GM06990 (cell line): Measurements from ENCODE around the gene PLCG2.

Experiments used
- DNase-seq: peaks from one replicate; pipeline ENCODE4 v3.0.0-alpha.2; 2011; ENCODE audit not compliant: insufficient read length; ENCODE audit errors: extremely low read depth
- H3K27me3 ChIP-seq: replicated peaks from 2 replicates; pipeline ENCODE4 v1.6.0; 2011; ENCODE audit warnings: low read length; ENCODE audit not compliant: control insufficient read depth, insufficient read depth
- H3K36me3 ChIP-seq: 2 replicates; pipeline ENCODE4 v1.5.1; 2011; ENCODE audit warnings: low read length; ENCODE audit not compliant: control insufficient read depth, insufficient read depth
- H3K4me3 ChIP-seq: replicated peaks from 2 replicates; pipeline ENCODE4 v1.5.1; 2011; ENCODE audit warnings: low read depth, mild to moderate bottlenecking, control low read depth, low read length
- TF ChIP-seq, protein P1 (sequence below): IDR thresholded peaks from 2 replicates; pipeline ENCODE4 v1.5.1; 2011; ENCODE audit warnings: low read length, control low read depth, mild to moderate bottlenecking, inconsistent platforms; ENCODE audit not compliant: insufficient read depth, poor library complexity, severe bottlenecking

The PLCG2 gene

DNA sequence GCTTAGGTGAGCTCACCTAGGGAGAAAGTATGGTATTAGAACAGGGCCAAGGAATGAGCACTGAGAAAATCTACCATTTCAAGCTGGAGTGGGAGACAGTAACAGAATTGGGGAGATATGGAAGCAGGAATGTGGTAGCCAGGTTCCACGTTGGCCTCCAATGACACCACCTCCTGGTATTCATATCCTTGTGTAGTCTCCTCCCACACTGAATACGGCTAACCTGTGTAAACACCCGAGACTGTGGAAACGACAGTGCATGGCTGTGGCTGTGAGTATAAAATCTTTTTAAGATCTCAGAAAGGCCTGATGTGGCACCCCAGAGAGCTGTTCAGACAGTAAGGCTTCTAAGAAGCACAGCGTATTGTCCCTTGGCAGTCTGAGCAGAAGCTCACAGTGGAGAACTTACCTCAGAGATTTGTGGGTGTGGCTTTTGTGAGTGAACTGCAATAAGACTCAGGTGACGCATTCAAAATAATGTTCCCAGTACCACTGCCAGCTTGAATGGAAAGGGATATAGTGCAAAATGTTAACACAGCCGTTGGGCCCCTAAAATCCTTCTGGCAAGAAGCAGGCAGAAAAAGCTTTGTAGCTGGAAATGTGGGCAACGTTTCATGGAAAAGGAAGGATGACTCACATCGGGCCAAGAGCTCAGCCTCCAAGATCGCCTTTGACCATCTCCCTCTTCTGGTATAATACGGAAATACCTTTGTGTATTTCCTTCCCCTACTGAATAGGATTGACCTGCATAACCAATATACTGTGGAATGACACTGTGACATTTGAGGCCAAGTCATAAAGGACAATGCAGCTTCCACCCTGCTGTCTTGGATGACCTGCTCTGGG is 217.8 kb downstream of the PLCG2 start:
- TF ChIP-seq, protein P1, sequence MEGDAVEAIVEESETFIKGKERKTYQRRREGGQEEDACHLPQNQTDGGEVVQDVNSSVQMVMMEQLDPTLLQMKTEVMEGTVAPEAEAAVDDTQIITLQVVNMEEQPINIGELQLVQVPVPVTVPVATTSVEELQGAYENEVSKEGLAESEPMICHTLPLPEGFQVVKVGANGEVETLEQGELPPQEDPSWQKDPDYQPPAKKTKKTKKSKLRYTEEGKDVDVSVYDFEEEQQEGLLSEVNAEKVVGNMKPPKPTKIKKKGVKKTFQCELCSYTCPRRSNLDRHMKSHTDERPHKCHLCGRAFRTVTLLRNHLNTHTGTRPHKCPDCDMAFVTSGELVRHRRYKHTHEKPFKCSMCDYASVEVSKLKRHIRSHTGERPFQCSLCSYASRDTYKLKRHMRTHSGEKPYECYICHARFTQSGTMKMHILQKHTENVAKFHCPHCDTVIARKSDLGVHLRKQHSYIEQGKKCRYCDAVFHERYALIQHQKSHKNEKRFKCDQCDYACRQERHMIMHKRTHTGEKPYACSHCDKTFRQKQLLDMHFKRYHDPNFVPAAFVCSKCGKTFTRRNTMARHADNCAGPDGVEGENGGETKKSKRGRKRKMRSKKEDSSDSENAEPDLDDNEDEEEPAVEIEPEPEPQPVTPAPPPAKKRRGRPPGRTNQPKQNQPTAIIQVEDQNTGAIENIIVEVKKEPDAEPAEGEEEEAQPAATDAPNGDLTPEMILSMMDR: no peak
- H3K36me3 ChIP-seq: peaks cover 2% of the 10 kb centered on the region; the same call in 1 of the 2 replicates
- H3K27me3 ChIP-seq: no peaks in the 10 kb centered on the region
- no peak for DNase-seq
- H3K4me3 ChIP-seq: no peak overlapping the region

DNA sequence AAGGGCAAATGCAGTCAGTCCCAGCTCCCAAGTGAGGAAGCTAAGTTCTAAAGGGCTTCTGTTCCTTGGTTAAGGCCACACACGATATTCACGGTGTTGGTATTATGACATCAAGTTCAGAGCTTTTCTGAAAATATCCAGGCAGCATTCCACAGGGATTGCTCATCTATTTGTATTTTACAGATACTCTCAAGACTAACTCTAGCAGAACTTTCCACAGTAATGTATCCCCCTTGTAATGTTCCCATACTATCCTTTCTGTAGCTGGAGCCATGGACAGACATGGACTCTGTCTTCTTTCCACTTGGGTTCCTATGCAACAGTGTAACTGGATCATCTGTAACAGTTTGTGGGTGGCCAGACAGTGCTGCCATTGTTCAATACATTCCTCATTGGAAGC is 218.6 kb downstream of the PLCG2 start:
- TF ChIP-seq, protein P1: no peak
- H3K4me3 ChIP-seq: no peak overlapping the region
- no peak for DNase-seq
- H3K36me3 ChIP-seq: peaks cover 2% of the 10 kb centered on the region; the same call in 1 of the 2 replicates
- no peaks in the 10 kb centered on the region for H3K27me3 ChIP-seq

GRCh38 chr16:82002831-82003230 is 223.7 kb downstream of the PLCG2 start:
- no peak for DNase-seq
- TF ChIP-seq, protein P1: no peak
- peaks cover 2% of the 10 kb centered on the region; the same call in 1 of the 2 replicates for H3K36me3 ChIP-seq
- no peak overlapping the region for H3K4me3 ChIP-seq
- H3K27me3 ChIP-seq: no peaks in the 10 kb centered on the region

GRCh38 chr16:82004601-82005000 is 225.5 kb downstream of the PLCG2 start:
- Histone ChIP-seq H3K36me3 (no peaks in the 10 kb centered on the region; the same call in 1 of the 2 replicates), H3K4me3 (no peak overlapping the region), H3K27me3 (no peaks in the 10 kb centered on the region)
- TF ChIP-seq, protein P1: no peak
- no peak for DNase-seq

- TF ChIP-seq, protein P1: no peak
- DNase-seq: no peak
- H3K27me3 ChIP-seq: no peaks in the 10 kb centered on the region
- H3K36me3 ChIP-seq: no peaks in the 10 kb centered on the region; the same call in 1 of the 2 replicates
- H3K4me3 ChIP-seq: no peak overlapping the region
Observed at GRCh38 chr16:82005027-82005830, 226.1 kb downstream of the PLCG2 start.
